Activated CD4-positive, alpha-beta T cell treated with anti-CD3 and anti-CD28 coated beads, Interleukin-2, amount 10 ng/mL, durations not matched to agents 7 days and 5 days (primary cell): Measurements from ENCODE around the gene ZNF592. TPM values are rescaled to one million over a fixed set of nuclear protein-coding genes. Genes with fewer than 3 reads are reported as not detected.

ENCODE experiments used
- CTCF ChIA-PET: fragments of 350-600 bp; sonication (Branson Sonifier 250); formaldehyde crosslinking; loops from one replicate; lab custom pipeline; 2021; ENCODE audit warnings: antibody characterized with exemption; lab: Charles Lee
- POLR2A ChIA-PET: fragments of 350-600 bp; sonication (Branson Sonifier 250); formaldehyde crosslinking; loops from one replicate; lab custom pipeline; 2021; ENCODE audit warnings: antibody characterized with exemption; lab: Charles Lee
- DNase-seq: peaks from one replicate; pipeline ENCODE4 v3.0.0-alpha.2; 2020
- H3K27ac Mint-ChIP-seq: one replicate; pipeline ENCODE4 v1.8.0; 2021; ENCODE audit warnings: mild to moderate bottlenecking, moderate library complexity, mixed read lengths
- H3K27me3 Mint-ChIP-seq: one replicate; pipeline ENCODE4 v1.8.0; 2021; ENCODE audit warnings: mixed read lengths
- H3K36me3 Mint-ChIP-seq: one replicate; pipeline ENCODE4 v1.8.0; 2021; ENCODE audit warnings: low read depth, mixed read lengths
- H3K4me1 Mint-ChIP-seq: one replicate; pipeline ENCODE4 v1.8.0; 2021; ENCODE audit warnings: mixed read lengths
- H3K4me3 Mint-ChIP-seq: one replicate; pipeline ENCODE4 v1.8.0; 2021; ENCODE audit warnings: mild to moderate bottlenecking, moderate library complexity, mixed read lengths
- H3K9me3 Mint-ChIP-seq: one replicate; pipeline ENCODE4 v1.8.0; 2021; ENCODE audit warnings: mixed read lengths
- total RNA-seq, 2 experiments: library from RNA; stranded (reverse); gene quantifications; one replicate each; pipeline ENCODE4 v1.2.3, GENCODE V29; 2021

The ZNF592 gene
- total RNA-seq, result 10 to 100 TPM; 44.3 to 51.9 TPM

DNA sequence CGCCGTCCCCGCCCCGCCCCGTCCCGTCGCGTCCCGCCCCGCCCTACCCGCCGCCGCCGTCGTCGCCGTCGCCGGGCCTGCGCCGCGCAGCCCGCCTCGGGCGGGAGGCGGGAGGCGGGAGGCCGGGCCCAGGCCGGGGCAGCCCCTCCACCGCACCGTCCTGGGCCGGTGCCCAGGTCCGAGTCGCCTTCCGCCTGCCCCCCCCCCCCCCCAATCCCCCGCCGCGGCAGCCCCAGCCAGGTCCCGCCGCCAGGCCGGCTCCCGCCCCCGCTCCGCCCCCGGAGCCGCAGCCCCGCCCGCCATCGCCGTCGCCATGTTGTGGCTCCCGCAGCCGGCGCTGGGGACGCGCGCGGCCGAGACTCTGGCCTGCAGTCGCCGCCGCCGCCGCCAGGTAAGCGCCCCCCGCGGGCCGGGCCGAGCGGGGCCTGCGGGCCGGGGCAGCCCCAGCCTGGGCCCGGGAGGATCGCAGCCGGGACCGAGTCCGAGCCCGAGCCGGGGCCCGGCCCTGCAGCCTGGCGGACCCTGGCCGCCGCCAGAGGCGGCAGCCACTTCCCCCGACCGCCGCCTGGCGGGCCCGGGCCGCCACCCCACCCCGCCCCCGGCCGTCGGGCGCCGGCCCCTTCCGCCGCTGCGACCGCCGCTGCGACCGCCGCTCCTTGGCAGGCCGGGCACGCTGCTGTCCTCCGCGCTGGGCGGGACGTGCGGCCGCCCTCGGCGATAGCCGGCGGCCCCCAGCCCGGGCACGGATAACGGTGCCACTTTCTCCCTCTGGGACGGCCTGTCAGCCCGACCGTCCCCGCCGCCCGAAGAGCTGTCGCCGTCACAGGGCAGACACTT lies at the start of gene ZNF592:
ZNF592 (plus strand) TSS at position 319 of the 837 bp plus-strand sequence. CDS start 34,084 bp downstream, outside the sequence.
- no peaks in the 10 kb centered on the region for H3K27me3 Mint-ChIP-seq
- no peaks in the 10 kb centered on the region for H3K9me3 Mint-ChIP-seq
- ChIA-PET CTCF (interaction anchor here (0.9 to 2.9 kb wide), 8 partner anchors 8 to 150 kb away, joined by 3 to 10 read pairs (median 6); partner anchors contain the start of genes SEC11A and WDR73), POLR2A (interaction anchor here (0.7 to 1.6 kb wide), 2 partner anchors 14 to 32 kb away, joined by 5 to 6 read pairs; partner anchors contain the start of gene SEC11A)
- peak; percentile 77 for DNase-seq
- peaks cover 31% of the 10 kb centered on the region for H3K36me3 Mint-ChIP-seq
- H3K4me1 Mint-ChIP-seq, result peaks cover 60% of the 10 kb centered on the region
- H3K4me3 Mint-ChIP-seq, result peak within 1 kb of the TSS; percentile 89
- peak within 1 kb of the TSS; percentile 93 for H3K27ac Mint-ChIP-seq

DNA sequence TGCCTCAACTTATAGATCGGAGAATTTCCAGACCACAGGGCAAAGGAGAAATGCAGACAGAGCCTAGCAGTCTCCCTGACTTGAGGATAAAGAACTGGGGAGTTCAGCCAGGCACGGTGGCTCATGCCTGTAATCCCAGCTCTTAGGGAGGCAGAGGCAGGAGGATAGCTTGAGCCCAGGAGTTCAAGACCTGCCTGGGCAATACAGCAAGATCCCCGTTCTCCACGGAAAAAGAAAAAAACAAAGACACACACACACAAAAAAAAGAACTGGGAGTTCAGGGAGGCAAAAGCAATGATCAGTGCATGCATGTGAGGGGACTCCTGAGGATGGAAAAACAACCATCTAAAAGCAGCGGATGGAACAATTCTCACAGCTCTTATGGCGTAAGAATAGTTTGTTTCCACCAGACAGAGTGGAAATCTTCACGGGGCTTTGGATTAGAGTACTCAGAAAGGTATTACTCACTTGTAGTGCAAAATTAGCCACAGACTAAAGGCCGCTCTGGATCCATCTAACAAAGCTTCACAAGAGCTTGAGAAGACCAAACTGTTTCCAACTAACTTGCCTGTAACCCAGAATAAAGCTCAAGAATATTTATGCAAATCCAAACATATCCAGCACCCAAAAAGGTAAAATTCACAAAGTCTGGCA lies 48.7 kb upstream of the ZNF592 start:
- peaks cover 61% of the 10 kb centered on the region for H3K4me1 Mint-ChIP-seq
- H3K9me3 Mint-ChIP-seq, result no peaks in the 10 kb centered on the region
- POLR2A ChIA-PET, result no interaction called here
- peaks cover 25% of the 10 kb centered on the region for H3K36me3 Mint-ChIP-seq
- CTCF ChIA-PET, result interaction anchor here (0.6 to 1.1 kb wide), 4 partner anchors 11 to 55 kb away, joined by 3 to 7 read pairs (median 4); no protein-coding TSS in a partner anchor
- no peaks in the 10 kb centered on the region for H3K27me3 Mint-ChIP-seq
- H3K4me3 Mint-ChIP-seq, result no peak overlapping the region
- H3K27ac Mint-ChIP-seq, result no peak overlapping the region
- DNase-seq, result no peak

GRCh38 chr15:84702961-84703482 lies 45.4 kb upstream of the ZNF592 start:
- no peak for DNase-seq
- Mint-ChIP-seq H3K27ac (no peak overlapping the region), H3K27me3 (no peaks in the 10 kb centered on the region), H3K4me3 (no peak overlapping the region), H3K36me3 (peaks cover 31% of the 10 kb centered on the region), H3K9me3 (no peaks in the 10 kb centered on the region), H3K4me1 (peaks cover 56% of the 10 kb centered on the region)
- CTCF ChIA-PET, result interaction anchor here (0.5 kb wide), 1 partner anchor 30 kb away, joined by 3 read pairs; no protein-coding TSS in a partner anchor
- POLR2A ChIA-PET, result no interaction called here

- Mint-ChIP-seq H3K4me1 (peaks cover 56% of the 10 kb centered on the region), H3K4me3 (no peak overlapping the region), H3K36me3 (peaks cover 38% of the 10 kb centered on the region), H3K27me3 (no peaks in the 10 kb centered on the region), H3K9me3 (no peaks in the 10 kb centered on the region), H3K27ac (no peak overlapping the region)
- DNase-seq, result no peak
- ChIA-PET POLR2A (no interaction called here), CTCF (interaction anchor here (0.6 kb wide), 1 partner anchor 141 kb away, joined by 4 read pairs; no protein-coding TSS in a partner anchor)
These were observed 44.6 kb upstream of the ZNF592 start for GRCh38 chr15:84703808-84704207.

DNA sequence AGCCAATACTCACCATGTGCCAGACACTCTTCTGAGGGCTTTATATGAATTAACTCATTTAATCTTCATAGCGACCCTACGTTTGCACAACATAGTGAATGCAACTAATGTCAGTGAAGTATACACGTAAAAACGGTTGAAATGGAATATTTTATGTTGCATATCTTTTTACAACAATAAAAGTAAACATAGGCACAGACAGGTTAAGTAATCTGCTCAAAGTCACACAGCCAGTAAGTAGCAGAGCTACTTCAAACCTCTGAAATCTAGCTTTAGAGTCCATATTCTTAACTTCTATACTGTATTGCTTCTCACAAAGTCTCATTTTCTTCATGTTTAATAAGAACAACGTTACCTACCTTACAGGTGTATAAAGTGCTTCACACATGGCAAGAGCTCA lies 34.0 kb upstream of the ZNF592 start:
- POLR2A ChIA-PET, result no interaction called here
- H3K4me1 Mint-ChIP-seq, result peaks cover 48% of the 10 kb centered on the region
- peak overlapping the region; percentile 94 for H3K4me3 Mint-ChIP-seq
- H3K27me3 Mint-ChIP-seq, result no peaks in the 10 kb centered on the region
- H3K27ac Mint-ChIP-seq, result peak overlapping the region; percentile 36
- CTCF ChIA-PET, result interaction anchor here (0.6 to 10.5 kb wide), 5 partner anchors 9 to 32 kb away, joined by 3 to 53 read pairs (median 3); no protein-coding TSS in a partner anchor
- peaks cover 38% of the 10 kb centered on the region for H3K36me3 Mint-ChIP-seq
- no peak for DNase-seq
- H3K9me3 Mint-ChIP-seq, result no peaks in the 10 kb centered on the region

DNA sequence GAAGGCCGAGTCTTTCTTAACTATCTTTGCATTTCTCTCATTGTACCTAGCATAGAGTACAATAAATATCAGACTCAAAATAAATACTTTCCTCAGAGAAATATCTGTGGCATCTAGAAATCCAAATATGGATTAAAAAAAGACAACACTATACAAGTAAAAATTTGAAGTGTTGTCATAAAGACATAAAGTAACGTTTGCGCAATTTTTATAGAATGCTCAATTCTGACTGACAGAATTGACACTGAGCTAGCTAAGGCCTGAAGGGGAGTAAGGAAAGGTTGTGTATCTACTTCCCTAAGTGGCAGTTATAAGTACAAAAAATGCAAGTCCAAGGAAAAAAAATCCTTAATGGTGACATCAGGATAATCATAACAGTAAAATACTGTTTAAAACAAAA lies 33.6 kb upstream of the ZNF592 start:
- no peaks in the 10 kb centered on the region for H3K27me3 Mint-ChIP-seq
- peaks cover 48% of the 10 kb centered on the region for H3K4me1 Mint-ChIP-seq
- H3K27ac Mint-ChIP-seq, result peak overlapping the region; percentile 97
- H3K4me3 Mint-ChIP-seq, result peak overlapping the region; percentile 94
- ChIA-PET POLR2A (interaction anchor here (1.8 kb wide), 1 partner anchor 20 kb away, joined by 13 read pairs; no protein-coding TSS in a partner anchor), CTCF (interaction anchor here (0.6 to 10.5 kb wide), 5 partner anchors 11 to 33 kb away, joined by 3 to 53 read pairs (median 3); no protein-coding TSS in a partner anchor)
- DNase-seq, result no peak
- H3K9me3 Mint-ChIP-seq, result no peaks in the 10 kb centered on the region
- H3K36me3 Mint-ChIP-seq, result peaks cover 35% of the 10 kb centered on the region

GRCh38 chr15:84715441-84716035 lies 32.9 kb upstream of the ZNF592 start:
- peaks cover 35% of the 10 kb centered on the region for H3K36me3 Mint-ChIP-seq
- no peaks in the 10 kb centered on the region for H3K27me3 Mint-ChIP-seq
- H3K27ac Mint-ChIP-seq, result peak overlapping the region; percentile 97
- ChIA-PET CTCF (interaction anchor here (0.5 to 10.5 kb wide), 9 partner anchors 9 to 1014 kb away, joined by 3 to 53 read pairs (median 3); no protein-coding TSS in a partner anchor), POLR2A (interaction anchor here (1.5 to 1.8 kb wide), 2 partner anchors 20 to 32 kb away, joined by 6 to 13 read pairs; no protein-coding TSS in a partner anchor)
- H3K4me3 Mint-ChIP-seq, result peak overlapping the region; percentile 94
- peak; percentile 44 for DNase-seq
- peaks cover 49% of the 10 kb centered on the region for H3K4me1 Mint-ChIP-seq
- no peaks in the 10 kb centered on the region for H3K9me3 Mint-ChIP-seq

- DNase-seq, result peak; percentile 92
- Mint-ChIP-seq H3K9me3 (no peaks in the 10 kb centered on the region), H3K27me3 (no peaks in the 10 kb centered on the region), H3K36me3 (peaks cover 32% of the 10 kb centered on the region), H3K4me3 (peak within 1 kb of the TSS; percentile 94), H3K4me1 (peaks cover 54% of the 10 kb centered on the region), H3K27ac (peak within 1 kb of the TSS; percentile 97)
- CTCF ChIA-PET, result interaction anchor here (0.5 to 10.5 kb wide), 11 partner anchors 9 to 1014 kb away, joined by 3 to 53 read pairs (median 3); no protein-coding TSS in a partner anchor
- POLR2A ChIA-PET, result interaction anchor here (0.6 to 1.8 kb wide), 5 partner anchors 8 to 63 kb away, joined by 3 to 15 read pairs (median 6); partner anchors contain the start of gene WDR73
These were observed 32.2 kb upstream of the ZNF592 start, which contains the start of gene SEC11A for GRCh38 chr15:84716036-84716732. Gene SEC11A, minus strand, starts transcription at chr15:84716139. Its CDS starts 64 bp downstream, at chr15:84716075.

GRCh38 chr15:84721371-84721770 lies 27.0 kb upstream of the ZNF592 start:
- H3K4me1 Mint-ChIP-seq, result peaks cover 62% of the 10 kb centered on the region
- peak; percentile 35 for DNase-seq

GRCh38 chr15:84722628-84723027 lies 25.8 kb upstream of the ZNF592 start:
- Mint-ChIP-seq H3K9me3 (no peaks in the 10 kb centered on the region), H3K36me3 (peaks cover 4% of the 10 kb centered on the region), H3K27me3 (no peaks in the 10 kb centered on the region), H3K27ac (no peak overlapping the region), H3K4me3 (no peak overlapping the region), H3K4me1 (peaks cover 62% of the 10 kb centered on the region)
- no peak for DNase-seq
- CTCF ChIA-PET, result interaction anchor here (0.7 to 1.8 kb wide), 3 partner anchors 8 to 13 kb away, joined by 3 to 9 read pairs (median 4); no protein-coding TSS in a partner anchor
- POLR2A ChIA-PET, result no interaction called here

More at GRCh38 chr15:84721371-84721770, 27.0 kb upstream of the ZNF592 start:
- no peak overlapping the region for H3K4me3 Mint-ChIP-seq
- H3K9me3 Mint-ChIP-seq, result no peaks in the 10 kb centered on the region
- peak overlapping the region; percentile 87 for H3K27ac Mint-ChIP-seq
- ChIA-PET CTCF (interaction anchor here (0.6 to 10.5 kb wide), 6 partner anchors 12 to 193 kb away, joined by 3 to 53 read pairs (median 4); partner anchors contain the start of gene NMB), POLR2A (interaction anchor here (0.6 kb wide), 1 partner anchor 51 kb away, joined by 3 read pairs; no protein-coding TSS in a partner anchor)
- no peaks in the 10 kb centered on the region for H3K27me3 Mint-ChIP-seq
- peaks cover 7% of the 10 kb centered on the region for H3K36me3 Mint-ChIP-seq

- Mint-ChIP-seq H3K9me3 (no peaks in the 10 kb centered on the region), H3K36me3 (peaks cover 1% of the 10 kb centered on the region), H3K27ac (peak overlapping the region; percentile 89), H3K4me3 (peak overlapping the region; percentile 34), H3K27me3 (no peaks in the 10 kb centered on the region), H3K4me1 (peaks cover 64% of the 10 kb centered on the region)
- ChIA-PET CTCF (interaction anchor here (1.7 to 3.1 kb wide), 3 partner anchors 10 to 15 kb away, joined by 4 to 8 read pairs (median 6); partner anchors contain the start of gene SEC11A), POLR2A (interaction anchor here (0.6 to 0.8 kb wide), 2 partner anchors 8 to 10 kb away, joined by 3 to 4 read pairs; no protein-coding TSS in a partner anchor)
- DNase-seq, result peak; percentile 58
These were observed 23.3 kb upstream of the ZNF592 start for GRCh38 chr15:84725001-84725491.
